Raji (cell line): ENCODE data around the gene DCX.

Experiments used
- POLR2A ChIP-seq: IDR thresholded peaks from 2 replicates; pipeline ENCODE4 v1.6.1; 2011; ENCODE audit warnings: low read depth, low read length, control low read depth; ENCODE audit not compliant: insufficient read depth

DCX gene

DNA sequence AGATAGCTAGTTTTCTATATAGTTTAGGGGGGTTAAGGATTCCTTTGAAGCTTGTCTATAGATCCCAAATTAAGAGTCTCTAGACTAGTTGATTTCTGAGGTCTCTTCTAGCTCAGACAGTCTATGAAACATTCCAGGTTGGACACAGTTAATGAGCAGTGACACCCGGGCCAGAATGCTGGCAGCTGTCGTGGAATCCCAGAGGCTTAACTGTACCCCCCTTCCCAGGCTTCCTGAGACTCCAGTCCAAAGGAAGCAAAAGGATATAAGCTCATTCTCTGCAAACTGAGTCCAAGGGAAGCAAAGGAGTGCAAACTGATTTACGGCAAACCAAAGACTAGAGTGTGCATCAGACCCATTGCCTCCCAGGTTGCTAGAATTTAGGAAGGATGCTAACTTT is 62.9 kb downstream of the DCX start:
- TF ChIP-seq POLR2A: no peak

DNA sequence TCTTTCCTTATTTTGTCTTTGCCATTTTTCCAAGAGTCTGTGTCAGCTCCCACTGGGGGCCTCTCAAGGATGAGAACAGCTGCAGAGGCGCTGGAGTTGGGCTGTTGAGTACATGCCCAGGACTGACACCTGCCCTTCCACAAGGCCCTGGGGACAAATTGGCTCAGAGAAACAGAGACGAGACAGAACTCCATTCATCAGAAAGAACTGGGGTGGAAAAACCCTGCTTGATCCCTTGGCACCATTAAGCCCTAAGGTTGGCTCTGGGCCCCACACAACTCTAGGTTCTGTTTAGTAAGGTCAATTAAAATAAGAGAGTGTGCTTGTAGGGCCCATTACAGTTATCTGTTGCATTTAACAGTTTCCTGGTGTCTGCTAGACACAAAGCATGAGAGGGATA is 63.6 kb downstream of the DCX start:
- TF ChIP-seq POLR2A: no peak

DNA sequence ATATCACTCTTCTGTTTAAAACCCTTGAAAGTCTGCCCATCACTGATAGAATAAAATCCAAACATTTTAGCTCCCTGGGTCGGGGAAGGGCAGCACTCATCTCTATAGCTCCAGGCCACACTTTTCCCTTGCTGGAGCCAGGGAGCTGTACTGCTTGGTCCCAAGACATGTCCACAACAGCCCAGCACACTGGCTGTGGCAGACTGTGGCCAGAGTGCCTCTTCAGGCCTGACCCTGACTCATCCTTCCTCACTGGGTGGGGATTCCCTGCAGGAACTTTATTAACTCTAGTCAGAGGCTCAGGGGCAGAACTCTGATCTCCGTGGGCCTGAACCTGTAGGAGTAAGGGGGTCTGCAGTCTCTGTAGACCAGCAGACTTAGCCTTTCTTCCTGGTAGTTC is 71.9 kb downstream of the DCX start:
- TF ChIP-seq POLR2A: no peak

DNA sequence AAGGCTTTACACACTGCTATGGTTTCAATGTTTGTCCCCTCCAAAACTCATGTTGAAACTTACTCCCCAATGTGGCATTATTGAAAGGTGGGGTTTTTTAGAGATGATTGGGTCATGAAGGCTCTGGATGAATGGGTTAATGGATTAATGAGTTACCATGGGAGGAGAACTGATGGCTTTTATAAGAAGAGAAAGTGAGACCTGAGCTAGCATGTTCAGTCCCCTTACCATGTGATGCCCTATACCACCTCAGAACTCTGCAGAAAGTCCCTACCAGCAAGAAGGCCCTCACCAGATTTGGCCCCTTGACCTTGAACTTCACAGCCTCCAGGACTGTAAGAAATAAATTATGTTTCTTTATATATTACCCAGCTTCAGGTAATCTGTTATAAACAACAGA is 72.8 kb downstream of the DCX start:
- TF ChIP-seq POLR2A: no peak

DNA sequence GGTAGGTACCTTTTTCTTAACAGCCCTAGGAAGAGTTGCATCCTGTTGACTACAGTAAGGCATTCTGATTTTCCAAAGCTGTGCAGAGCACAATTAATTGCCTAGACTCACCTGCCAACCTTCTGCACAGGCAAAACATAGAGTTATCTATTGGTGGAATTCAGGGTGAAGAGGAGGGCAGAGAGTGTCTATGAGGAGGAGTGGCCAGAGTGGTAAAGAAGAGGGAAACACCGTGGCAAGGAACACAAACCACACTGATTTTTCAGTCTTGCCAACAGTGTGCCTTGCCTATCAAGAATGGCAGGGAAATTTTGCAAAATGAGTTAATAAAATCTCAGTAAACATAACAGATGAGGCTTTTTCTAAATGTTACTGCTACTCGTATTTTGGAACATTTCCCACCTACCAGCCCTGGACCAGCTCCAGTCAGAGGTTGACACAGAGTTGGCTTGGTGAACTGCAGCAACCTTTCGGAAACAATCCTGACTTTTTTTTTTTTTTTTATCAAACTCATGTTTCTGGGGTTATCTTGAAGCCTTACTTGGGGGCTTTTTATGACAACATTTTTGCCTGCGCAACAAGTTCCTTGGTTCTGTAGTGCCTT is 73.8 kb downstream of the DCX start:
- TF ChIP-seq POLR2A: no peak

DNA sequence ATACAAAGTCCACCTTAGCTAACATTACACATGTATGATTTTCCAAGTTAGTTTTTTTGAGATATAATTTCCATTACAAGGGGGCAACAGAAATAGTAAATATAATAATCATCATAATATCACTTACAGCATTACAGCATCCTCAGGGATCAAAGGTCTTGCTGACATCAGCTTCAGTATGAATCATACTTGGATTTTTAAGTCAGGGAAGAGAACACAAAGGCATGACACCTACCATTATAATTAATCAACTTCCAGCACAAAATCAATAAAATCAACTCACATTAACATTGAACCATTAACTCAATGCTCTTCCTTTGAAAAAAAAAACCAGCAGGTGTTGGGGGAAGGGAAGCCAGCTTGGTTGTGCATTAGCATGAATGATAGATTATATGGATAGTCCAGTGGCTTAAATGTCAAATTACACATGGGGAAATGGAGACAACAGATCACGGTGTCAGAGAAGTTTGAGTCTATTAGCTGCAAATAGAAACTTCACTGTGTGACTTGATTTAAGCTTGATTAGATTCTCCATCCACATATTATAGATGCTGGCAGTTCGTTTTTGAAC is 74.8 kb downstream of the DCX start:
- TF ChIP-seq POLR2A: no peak

DNA sequence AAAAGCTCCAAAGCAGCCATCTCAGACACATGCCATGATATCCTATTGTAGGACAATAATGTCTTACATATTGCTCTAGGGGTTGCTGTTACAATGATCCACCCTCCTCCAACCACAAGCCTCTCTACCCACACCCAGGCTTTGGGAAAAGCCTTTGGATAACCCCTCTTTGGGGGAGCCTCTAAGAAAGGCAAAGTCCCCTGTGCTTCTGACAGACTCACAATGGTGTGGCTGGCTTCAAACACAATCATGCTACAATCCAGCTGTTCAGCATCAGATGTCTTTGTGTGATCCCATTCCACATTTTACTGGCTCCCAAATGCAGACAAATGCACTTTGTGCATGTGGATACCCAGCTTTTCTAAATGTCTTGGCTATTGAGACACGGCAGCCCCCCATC is 75.9 kb downstream of the DCX start:
- no peak for TF ChIP-seq POLR2A

DNA sequence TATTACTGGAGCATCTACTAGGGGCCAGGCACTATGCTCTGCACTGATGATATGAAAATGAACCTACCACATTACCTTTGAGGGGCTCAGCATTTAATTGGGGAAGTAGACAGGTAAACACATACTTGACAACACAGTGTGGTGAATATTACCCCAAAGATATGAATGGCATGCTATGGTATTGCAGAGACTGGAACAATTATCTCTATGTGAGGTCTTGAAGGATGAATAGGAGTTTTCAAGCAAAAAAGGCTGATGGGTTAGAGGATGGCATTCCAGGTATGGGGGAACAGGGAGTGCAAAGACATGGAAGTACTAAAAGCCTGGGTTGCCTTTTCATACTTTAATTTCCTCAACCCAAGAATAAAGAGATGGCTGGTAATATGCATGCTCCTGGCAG is 82.6 kb downstream of the DCX start:
- no peak for TF ChIP-seq POLR2A

DNA sequence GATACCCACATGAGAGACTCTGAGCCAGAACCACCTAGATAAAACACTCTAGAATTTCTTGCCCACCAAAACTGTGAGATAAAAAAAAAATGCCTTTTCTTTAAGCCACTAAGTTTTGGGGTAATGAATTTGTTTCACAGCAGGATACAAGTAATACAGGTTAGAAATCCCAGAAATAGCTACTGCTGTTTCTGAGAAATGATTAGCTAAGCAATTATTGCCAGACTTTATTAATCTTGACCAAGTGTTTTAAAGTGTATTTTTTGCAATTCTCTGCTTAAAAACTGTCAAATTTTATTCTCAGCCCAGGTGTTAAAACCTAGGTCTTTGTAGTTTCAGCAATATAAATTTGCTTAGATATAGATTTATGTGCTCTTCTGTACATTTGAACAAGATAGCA is 83.1 kb downstream of the DCX start:
- TF ChIP-seq POLR2A: no peak

DNA sequence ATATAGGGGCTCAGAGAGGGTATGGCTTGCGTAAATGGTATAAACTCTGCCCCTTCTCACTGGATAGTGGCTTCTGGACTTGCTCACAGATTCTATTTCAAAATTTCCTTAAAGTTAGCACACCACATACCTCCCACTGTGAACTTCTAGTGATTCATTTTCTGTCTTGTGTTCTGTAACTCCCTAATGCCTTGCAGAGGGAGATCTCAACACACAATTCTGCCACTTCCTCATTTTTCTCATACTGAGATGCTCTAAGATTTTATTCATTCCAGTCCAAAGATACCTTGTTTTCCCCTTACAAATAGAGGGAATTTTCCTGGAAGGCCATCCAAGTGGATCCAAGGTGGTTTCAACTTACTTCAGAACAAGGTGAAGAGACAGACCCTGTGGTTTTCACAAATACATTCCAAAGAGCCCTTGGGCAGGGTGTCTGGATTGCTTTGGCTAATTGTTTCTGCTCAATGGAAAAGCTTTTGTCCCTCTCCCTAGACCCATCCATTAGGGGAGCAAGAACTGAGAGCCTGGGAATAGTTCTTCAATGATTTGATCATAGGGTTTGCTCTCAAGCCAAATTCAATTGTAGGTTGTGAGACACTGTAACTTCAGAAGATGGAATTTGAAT is 89.6 kb downstream of the DCX start:
- TF ChIP-seq POLR2A: no peak

DNA sequence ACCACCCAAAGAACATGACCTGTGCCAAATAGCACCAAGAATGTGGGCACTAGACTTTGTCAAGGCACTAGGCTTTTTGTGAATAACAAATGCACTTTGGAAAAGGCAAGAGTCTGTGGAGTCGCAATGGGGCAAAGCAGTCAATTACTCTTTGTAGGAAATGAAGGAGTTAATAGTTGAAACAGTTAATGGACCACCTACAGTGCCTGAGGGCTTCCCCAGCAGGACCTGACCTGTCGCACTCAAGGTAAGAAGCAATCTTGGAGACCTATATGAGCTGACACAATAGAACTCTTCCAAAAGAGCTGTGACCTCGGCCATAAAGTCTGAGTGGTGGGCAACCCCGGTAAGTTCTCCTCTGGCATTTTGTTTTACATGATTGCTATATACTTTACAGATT is 92.5 kb downstream of the DCX start:
- TF ChIP-seq POLR2A: no peak

DNA sequence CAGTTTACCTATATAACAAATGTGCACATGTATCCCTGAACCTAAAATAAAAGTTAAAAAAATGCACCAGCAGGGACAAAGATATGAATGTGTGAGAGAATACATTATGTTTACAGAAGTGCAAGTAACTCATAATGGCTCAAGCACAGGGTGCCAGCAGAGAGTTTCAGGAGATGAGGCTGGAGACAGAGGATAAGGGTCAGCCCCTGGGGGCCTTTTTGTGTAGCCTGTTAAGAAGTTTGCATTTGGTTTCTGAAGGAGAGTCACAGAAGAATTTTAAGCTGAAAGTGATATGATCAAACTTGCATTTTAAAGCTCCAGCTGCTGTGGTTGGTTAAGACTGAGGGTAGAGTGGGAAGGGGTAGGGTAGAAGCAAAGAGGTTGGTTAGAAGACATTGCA is 93.1 kb downstream of the DCX start:
- no peak for TF ChIP-seq POLR2A

DNA sequence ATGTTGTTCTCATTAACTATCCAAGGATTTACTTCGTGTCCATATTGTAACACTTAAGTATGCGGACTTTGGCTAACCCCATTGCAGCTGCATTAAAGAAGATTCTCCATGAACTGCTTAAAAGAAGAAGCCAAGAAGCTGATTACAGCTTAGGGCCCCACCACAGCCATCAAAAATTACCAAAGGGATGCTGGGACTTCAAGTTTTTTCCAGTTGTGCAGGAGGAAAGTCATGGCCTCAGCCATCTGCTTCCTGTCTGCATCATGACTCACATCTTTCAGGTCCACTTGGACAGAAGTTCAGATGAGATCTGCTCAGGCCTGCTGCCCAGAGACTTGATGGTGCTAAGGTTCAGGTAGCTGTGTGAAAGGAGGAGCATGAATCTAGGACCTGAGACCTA is 102.9 kb downstream of the DCX start:
- TF ChIP-seq POLR2A: no peak

DNA sequence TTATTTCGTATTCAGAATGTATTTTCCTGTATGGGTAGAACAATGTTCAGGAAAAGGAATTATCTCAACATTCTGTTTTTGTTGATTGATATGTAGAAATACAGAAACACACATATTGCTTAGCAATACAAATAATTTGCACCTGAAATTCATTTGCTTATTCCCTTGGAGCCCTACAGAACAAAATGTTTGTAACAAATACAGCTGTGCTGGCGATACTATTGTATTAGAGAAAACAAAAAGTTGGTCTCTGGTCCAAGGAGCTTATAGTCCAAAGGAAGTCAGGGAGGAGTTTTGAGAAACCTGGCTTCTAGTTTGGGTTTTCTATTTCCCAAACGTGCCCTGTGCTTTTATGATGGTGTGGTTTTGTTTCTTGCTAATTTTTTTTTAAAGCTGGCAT is 104.0 kb downstream of the DCX start:
- TF ChIP-seq POLR2A: no peak

DNA sequence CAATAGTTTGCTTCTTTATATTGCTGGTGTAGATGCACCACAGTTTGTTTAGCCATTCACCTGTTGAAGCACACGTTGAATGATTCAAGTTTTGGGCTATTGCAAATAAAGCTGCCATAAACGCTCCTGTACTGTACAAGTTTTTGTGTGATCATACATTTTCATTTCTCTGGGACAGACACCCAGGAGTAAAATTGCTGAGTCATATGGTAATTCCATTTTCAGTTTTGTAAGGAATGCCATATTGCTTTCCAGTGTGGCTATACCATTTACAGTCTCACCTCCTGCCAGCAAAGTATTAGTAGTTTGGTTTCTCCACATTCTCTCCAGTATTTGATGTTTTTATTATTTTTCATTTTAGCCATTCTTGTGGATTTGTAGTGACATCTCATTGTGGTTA is 109.7 kb downstream of the DCX start:
- no peak for TF ChIP-seq POLR2A

DNA sequence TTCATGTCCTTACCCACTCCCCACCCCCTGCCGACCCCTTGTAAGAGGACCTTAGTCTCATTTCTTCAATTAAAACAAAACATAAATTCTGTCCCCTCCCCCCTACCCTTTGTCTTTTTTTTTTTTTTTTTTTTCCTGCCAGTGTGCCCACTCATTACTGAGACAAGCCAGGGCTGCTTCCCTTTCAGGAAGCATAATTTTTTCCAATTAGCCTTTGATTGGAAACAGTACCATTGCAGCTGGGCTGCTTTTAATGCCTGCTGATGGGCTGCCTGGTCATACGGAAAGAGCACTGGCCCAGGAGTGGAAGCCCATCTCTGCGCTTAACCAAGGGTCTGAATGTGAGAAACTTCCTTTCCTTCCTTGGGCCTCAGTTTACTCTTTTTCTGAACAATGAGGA is 123.2 kb downstream of the DCX start:
- no peak for TF ChIP-seq POLR2A
